CD14-positive monocyte (primary cell): ENCODE data around the gene RAI14. TPM values are rescaled to one million over a fixed set of nuclear protein-coding genes. Genes with fewer than 3 reads are reported as not detected.

Source experiments
- DNase-seq, 3 donors: peaks; one replicate each; pipeline ENCODE4 v3.0.0-alpha.2; 2011 to 2022
- H2AFZ ChIP-seq: 2 replicates; pipeline ENCODE4 v1.6.0; 2012; ENCODE audit warnings: mild to moderate bottlenecking, low read depth, low read length, inconsistent platforms; ENCODE audit not compliant: insufficient read depth, poor library complexity, severe bottlenecking
- H3K27ac ChIP-seq, 2 donors: 1 replicate in 1 of 2; 2 replicates in 1 of 2; pipeline ENCODE4 v1.5.1; 2012 to 2013; ENCODE audit warnings: low read length in 2 of 2, control low read depth in 1 of 2, inconsistent platforms in 1 of 2, low read depth in 1 of 2, mild to moderate bottlenecking in 1 of 2
- H3K27me3 ChIP-seq, 2 donors: one replicate each; pipeline versions ENCODE4 v1.6.0 to v1.6.1; 2011 to 2013; ENCODE audit warnings: low read length in 2 of 2; ENCODE audit not compliant: control insufficient read depth in 2 of 2, insufficient read depth in 2 of 2
- H3K36me3 ChIP-seq, 2 donors: replicated peaks in 1 of 2; 1 replicate in 1 of 2; 2 replicates in 1 of 2; pipeline versions ENCODE4 v1.5.1 to v1.6.1; 2012 to 2013; ENCODE audit warnings: low read length in 2 of 2, control low read depth in 1 of 2, inconsistent platforms in 1 of 2, mild to moderate bottlenecking in 1 of 2; ENCODE audit not compliant: insufficient read depth in 2 of 2, control insufficient read depth in 1 of 2
- H3K4me1 ChIP-seq, 2 donors: 1 replicate in 1 of 2; 2 replicates in 1 of 2; pipeline versions ENCODE4 v1.5.1 to v1.6.1; 2012 to 2013; ENCODE audit warnings: low read length in 2 of 2, control low read depth in 1 of 2, inconsistent platforms in 1 of 2, mild to moderate bottlenecking in 1 of 2, moderate library complexity in 1 of 2; ENCODE audit not compliant: insufficient read depth in 2 of 2, control insufficient read depth in 1 of 2
- H3K4me2 ChIP-seq: replicated peaks from 2 replicates; pipeline ENCODE3; 2012; ENCODE audit warnings: low read length, moderate library complexity, mild to moderate bottlenecking; ENCODE audit not compliant: poor library complexity, severe bottlenecking; ENCODE audit errors: extremely low read depth
- H3K4me3 ChIP-seq, 3 experiments: fragments of 200-600 bp in 1 of 3; sonication (generic) in 1 of 3; replicated peaks in 1 of 3; 1 replicate in 2 of 3; 2 replicates in 1 of 3; pipeline ENCODE4 v1.5.1; 2011 to 2013; ENCODE audit warnings: low read length in 3 of 3, mild to moderate bottlenecking in 3 of 3, control low read depth in 2 of 3, low read depth in 2 of 3, inconsistent platforms in 1 of 3, moderate library complexity in 1 of 3
- H3K79me2 ChIP-seq: 2 replicates; pipeline ENCODE4 v1.6.0; 2012; ENCODE audit warnings: mild to moderate bottlenecking, control low read depth, inconsistent platforms, low read length, moderate library complexity; ENCODE audit not compliant: insufficient read depth
- H3K9ac ChIP-seq: 2 replicates; pipeline ENCODE4 v1.6.0; 2017; ENCODE audit warnings: low read length, mild to moderate bottlenecking; ENCODE audit not compliant: insufficient read depth, poor library complexity, severe bottlenecking
- H3K9me3 ChIP-seq, 2 donors: replicated peaks in 1 of 2; 1 replicate in 1 of 2; 2 replicates in 1 of 2; pipeline versions ENCODE4 v1.5.1 to v1.6.1; 2012 to 2013; ENCODE audit warnings: low read length in 2 of 2, control low read depth in 1 of 2; ENCODE audit not compliant: control insufficient read depth in 1 of 2, insufficient read depth in 1 of 2
- H4K20me1 ChIP-seq: 2 replicates; pipeline ENCODE4 v1.6.0; 2012; ENCODE audit warnings: mild to moderate bottlenecking, low read length, control low read depth, moderate library complexity; ENCODE audit not compliant: insufficient read depth
- H3K27ac Mint-ChIP-seq, 7 donors: one replicate each; pipeline ENCODE4 v1.8.0; 2020; ENCODE audit warnings: mild to moderate bottlenecking in 7 of 7, mixed read lengths in 7 of 7, moderate library complexity in 6 of 7, inconsistent platforms in 2 of 7
- H3K27me3 Mint-ChIP-seq, 3 donors: one replicate each; pipeline ENCODE4 v1.8.0; 2021 to 2022; ENCODE audit warnings: low read depth in 3 of 3, mild to moderate bottlenecking in 3 of 3, mixed read lengths in 3 of 3, moderate library complexity in 3 of 3, inconsistent platforms in 1 of 3
- H3K36me3 Mint-ChIP-seq, 2 donors: one replicate each; pipeline ENCODE4 v1.8.0; 2020; ENCODE audit warnings: mixed read lengths in 2 of 2, inconsistent platforms in 1 of 2, mild to moderate bottlenecking in 1 of 2
- H3K4me1 Mint-ChIP-seq: one replicate; pipeline ENCODE4 v1.8.0; 2020; ENCODE audit warnings: mild to moderate bottlenecking, mixed read lengths
- H3K4me3 Mint-ChIP-seq, 2 donors: one replicate each; pipeline ENCODE4 v1.8.0; 2020; ENCODE audit warnings: mild to moderate bottlenecking in 2 of 2, mixed read lengths in 2 of 2, moderate library complexity in 1 of 2
- H3K9me3 Mint-ChIP-seq, 7 donors: one replicate each; pipeline ENCODE4 v1.8.0; 2020 to 2022; ENCODE audit warnings: mixed read lengths in 7 of 7, mild to moderate bottlenecking in 6 of 7, moderate library complexity in 6 of 7, inconsistent platforms in 2 of 7
- WGBS: methylation state at CpG from one replicate; pipeline ENCODE4 v1.1.5; 2013; ENCODE audit warnings: missing lambda C conversion rate; ENCODE audit not compliant: insufficient coverage; 5-methylcytosine and 5-hydroxymethylcytosine counted together
- intact Hi-C, 2 donors: fragments of 100-400 bp; cut with micrococcal nuclease; formaldehyde crosslinking; loops; one replicate each; pipeline versions ENCODE4 v1.15.0 to v1.15.1; 2023
- polyA plus RNA-seq, 3 donors: library from polyadenylated mRNA; depleted of rRNA in 1 of 3; unstranded in 2 of 3; stranded (reverse) in 1 of 3; fragments of 300-500 nt in 2 of 3; fragments of >200 nt in 1 of 3; fragmentation: Illumina TruSeq in 2 of 3; gene quantifications; 1 replicate in 2 of 3; 2 replicates in 1 of 3; pipeline ENCODE4 v1.2.3, GENCODE V29; 2012 to 2021
- TF ChIP-seq, protein P1 (sequence below): fragments of 200-600 bp; IDR thresholded peaks from one replicate; pipeline ENCODE4 v1.8.0; 2022; ENCODE audit warnings: antibody characterized with exemption, mild to moderate bottlenecking

Gene RAI14
- polyA plus RNA-seq, 3 donors, result 0.08 TPM; not detected in 2

DNA sequence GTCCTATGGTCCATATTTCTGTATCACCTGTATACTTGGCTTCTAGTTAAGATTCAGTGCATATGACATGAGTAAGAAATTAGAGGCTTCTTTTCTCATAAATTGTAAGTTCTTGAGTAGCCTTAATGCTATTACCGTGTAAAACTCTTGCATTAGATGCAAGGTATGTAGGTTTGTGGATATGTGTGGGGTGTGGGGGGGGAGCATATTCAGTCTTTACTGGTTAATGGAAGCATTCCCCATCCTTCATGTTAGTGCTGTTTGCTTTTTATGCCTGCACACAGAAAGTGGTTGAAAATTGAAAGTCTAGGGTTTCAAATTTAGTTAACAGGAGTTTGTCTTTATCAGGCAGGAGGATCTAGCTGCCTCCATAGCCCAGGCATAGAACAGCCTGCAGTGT is 16.1 kb downstream of the RAI14 start:
- H3K9me3 ChIP-seq, result no peaks in the 10 kb centered on the region
- H3K36me3 ChIP-seq, result no peaks in the 10 kb centered on the region
- Mint-ChIP-seq H3K27me3 (peaks cover 2 to 5% (median 3%) of the 10 kb centered on the region in 3 donors), H3K36me3 (no peaks in the 10 kb centered on the region), H3K9me3 (no peaks in the 10 kb centered on the region), H3K27ac (no peak overlapping the region), H3K4me3 (no peak overlapping the region), H3K4me1 (no peaks in the 10 kb centered on the region)
- no peaks in the 10 kb centered on the region for H3K27me3 ChIP-seq
- H2AFZ ChIP-seq, result no peak overlapping the region
- no peaks in the 10 kb centered on the region for H3K79me2 ChIP-seq
- intact Hi-C loops, result no loop called here
- TF ChIP-seq, protein P1, sequence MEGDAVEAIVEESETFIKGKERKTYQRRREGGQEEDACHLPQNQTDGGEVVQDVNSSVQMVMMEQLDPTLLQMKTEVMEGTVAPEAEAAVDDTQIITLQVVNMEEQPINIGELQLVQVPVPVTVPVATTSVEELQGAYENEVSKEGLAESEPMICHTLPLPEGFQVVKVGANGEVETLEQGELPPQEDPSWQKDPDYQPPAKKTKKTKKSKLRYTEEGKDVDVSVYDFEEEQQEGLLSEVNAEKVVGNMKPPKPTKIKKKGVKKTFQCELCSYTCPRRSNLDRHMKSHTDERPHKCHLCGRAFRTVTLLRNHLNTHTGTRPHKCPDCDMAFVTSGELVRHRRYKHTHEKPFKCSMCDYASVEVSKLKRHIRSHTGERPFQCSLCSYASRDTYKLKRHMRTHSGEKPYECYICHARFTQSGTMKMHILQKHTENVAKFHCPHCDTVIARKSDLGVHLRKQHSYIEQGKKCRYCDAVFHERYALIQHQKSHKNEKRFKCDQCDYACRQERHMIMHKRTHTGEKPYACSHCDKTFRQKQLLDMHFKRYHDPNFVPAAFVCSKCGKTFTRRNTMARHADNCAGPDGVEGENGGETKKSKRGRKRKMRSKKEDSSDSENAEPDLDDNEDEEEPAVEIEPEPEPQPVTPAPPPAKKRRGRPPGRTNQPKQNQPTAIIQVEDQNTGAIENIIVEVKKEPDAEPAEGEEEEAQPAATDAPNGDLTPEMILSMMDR, result no peak
- DNase-seq, result no peak
- no peak overlapping the region for H3K27ac ChIP-seq
- no peak overlapping the region for H3K4me3 ChIP-seq
- no peaks in the 10 kb centered on the region for H4K20me1 ChIP-seq
- no peaks in the 10 kb centered on the region for H3K4me1 ChIP-seq
- H3K9ac ChIP-seq, result no peak overlapping the region
- WGBS, result 100% methylated on average over 1 of the region's 1 CpG
- H3K4me2 ChIP-seq, result no peak overlapping the region

DNA sequence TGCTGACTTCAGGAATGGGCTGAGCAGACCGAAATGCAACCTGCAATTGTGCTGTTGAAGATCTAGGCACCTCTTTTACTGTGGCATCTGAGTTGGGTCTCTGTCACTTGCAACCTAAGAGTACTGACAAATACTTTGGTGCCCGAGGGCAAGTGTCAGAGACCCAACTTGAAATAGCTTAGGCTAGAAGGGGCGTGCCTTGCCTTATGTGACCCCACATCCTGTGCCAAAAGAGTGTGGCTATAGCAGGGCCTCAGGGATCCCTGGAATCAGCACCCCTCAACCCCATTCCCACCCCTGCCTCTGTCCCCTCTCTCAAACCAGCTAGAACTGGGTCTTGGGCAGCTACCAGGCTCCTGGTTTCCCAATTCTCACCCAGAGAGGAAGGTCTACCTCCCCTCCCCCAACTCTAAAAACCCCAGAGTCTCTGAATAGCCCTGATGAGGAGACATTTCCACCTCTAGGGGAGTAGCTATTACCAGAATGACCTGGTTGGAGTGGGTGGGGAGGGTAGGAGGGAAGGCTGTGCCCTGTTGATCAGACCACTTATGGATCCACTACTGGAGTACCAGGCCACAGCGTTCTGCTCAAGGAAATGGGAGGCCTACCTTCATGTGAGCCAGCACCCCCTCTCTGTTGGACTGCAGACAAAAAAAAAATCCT is 17.5 kb downstream of the RAI14 start:
- Histone ChIP-seq H3K4me2 (no peak overlapping the region), H2AFZ (no peak overlapping the region), H3K9me3 (no peaks in the 10 kb centered on the region), H4K20me1 (no peaks in the 10 kb centered on the region), H3K27me3 (no peaks in the 10 kb centered on the region), H3K4me3 (no peak overlapping the region), H3K4me1 (no peaks in the 10 kb centered on the region), H3K36me3 (no peaks in the 10 kb centered on the region), H3K27ac (no peak overlapping the region), H3K9ac (no peak overlapping the region), H3K79me2 (no peaks in the 10 kb centered on the region)
- Mint-ChIP-seq H3K27ac (no peak overlapping the region), H3K9me3 (no peaks in the 10 kb centered on the region), H3K4me1 (no peaks in the 10 kb centered on the region), H3K27me3 (peaks cover 2 to 5% (median 3%) of the 10 kb centered on the region in 3 donors), H3K36me3 (no peaks in the 10 kb centered on the region), H3K4me3 (no peak overlapping the region)
- WGBS, result 92% methylated on average over 3 of the region's 4 CpGs
- DNase-seq, result no peak
- intact Hi-C loops, result no loop called here
- TF ChIP-seq, protein P1, result no peak
